Lung (tissue), 12 donors: ENCODE measurements around the gene FAM184B. TPM values are rescaled to one million over a fixed set of nuclear protein-coding genes. Genes with fewer than 3 reads are reported as not detected.
"Not testable (repeated sequence)": the region's sequence is repeated elsewhere in the genome, so short reads cannot be mapped to it uniquely, and the experiment has no call there.

Source experiments
- ATAC-seq: fragments of 200-7000 bp; cut with Tn5 transposase; one replicate; pipeline ENCODE4 v1.9.1; 2020; ENCODE audit warnings: moderate number of reproducible peaks; ENCODE audit not compliant: insufficient read depth, low FRiP score
- DNase-seq, 3 donors: peaks; one replicate each; pipeline ENCODE4 v3.0.0-alpha.2; 2013 to 2017
- H3K27ac ChIP-seq, 2 donors: one replicate each; pipeline ENCODE4 v1.5.1; 2013; ENCODE audit warnings: mild to moderate bottlenecking in 2 of 2, moderate library complexity in 2 of 2, control low read depth in 1 of 2, inconsistent platforms in 1 of 2, low read depth in 1 of 2, low read length in 1 of 2
- H3K27me3 ChIP-seq, 3 donors: one replicate each; pipeline ENCODE4 v1.5.1; 2013; ENCODE audit warnings: low read length in 2 of 3; ENCODE audit not compliant: control insufficient read depth in 3 of 3, insufficient read depth in 3 of 3
- H3K36me3 ChIP-seq, 4 donors: one replicate each; pipeline ENCODE4 v1.5.1; 2013; ENCODE audit warnings: low read length in 4 of 4, mild to moderate bottlenecking in 1 of 4, moderate library complexity in 1 of 4; ENCODE audit not compliant: control insufficient read depth in 4 of 4, insufficient read depth in 4 of 4
- H3K4me1 ChIP-seq, 5 donors: one replicate each; pipeline ENCODE4 v1.5.1; 2013; ENCODE audit warnings: low read length in 5 of 5, mild to moderate bottlenecking in 2 of 5, moderate library complexity in 1 of 5; ENCODE audit not compliant: control insufficient read depth in 5 of 5, insufficient read depth in 5 of 5
- H3K4me3 ChIP-seq: one replicate; pipeline ENCODE4 v1.5.1; 2013; ENCODE audit warnings: mild to moderate bottlenecking, control low read depth, moderate library complexity
- H3K9ac ChIP-seq, 2 donors: one replicate each; pipeline ENCODE4 v1.5.1; 2013; ENCODE audit warnings: low read length in 2 of 2, control low read depth in 1 of 2; ENCODE audit not compliant: insufficient read depth in 1 of 2
- H3K9me3 ChIP-seq, 4 donors: one replicate each; pipeline ENCODE4 v1.5.1; 2013; ENCODE audit warnings: low read length in 3 of 4, mild to moderate bottlenecking in 1 of 4, moderate library complexity in 1 of 4; ENCODE audit not compliant: control insufficient read depth in 4 of 4, insufficient read depth in 3 of 4
- WGBS, 2 donors: extraction: QIAGEN DNeasy Blood & Tissue Kit; methylation state at CpG; one replicate each; pipeline ENCODE4 v1.1.7; 2013; 5-methylcytosine and 5-hydroxymethylcytosine counted together
- polyA plus RNA-seq, 2 donors: library from polyadenylated mRNA; stranded (reverse); fragments of 200-250 nt; gene quantifications; one replicate each; pipeline ENCODE4 v1.2.1, GENCODE V29; 2013
- total RNA-seq, 2 donors: library from RNA; depleted of rRNA in 1 of 2; stranded (reverse); fragments of >200 nt in 1 of 2; gene quantifications; one replicate each; pipeline ENCODE4 v1.2.1, GENCODE V29; 2014 to 2021
- TF ChIP-seq, protein P1 (sequence below): IDR thresholded peaks from 2 replicates; pipeline ENCODE4 v1.5.1; 2012; ENCODE audit warnings: mild to moderate bottlenecking; ENCODE audit errors: control extremely low read depth, extremely low read depth
- donor health status: control.
- donor health status: control.
- donor health status: Bipolar disorder and iron deficiency.
- donor health status: healthy.
- donor health status: DM: yes; HTN: yes; CAD: no.

The FAM184B gene
- total and polyA plus RNA-seq, 4 donors: 0.06 to 0.18 (median 0.09) TPM

DNA sequence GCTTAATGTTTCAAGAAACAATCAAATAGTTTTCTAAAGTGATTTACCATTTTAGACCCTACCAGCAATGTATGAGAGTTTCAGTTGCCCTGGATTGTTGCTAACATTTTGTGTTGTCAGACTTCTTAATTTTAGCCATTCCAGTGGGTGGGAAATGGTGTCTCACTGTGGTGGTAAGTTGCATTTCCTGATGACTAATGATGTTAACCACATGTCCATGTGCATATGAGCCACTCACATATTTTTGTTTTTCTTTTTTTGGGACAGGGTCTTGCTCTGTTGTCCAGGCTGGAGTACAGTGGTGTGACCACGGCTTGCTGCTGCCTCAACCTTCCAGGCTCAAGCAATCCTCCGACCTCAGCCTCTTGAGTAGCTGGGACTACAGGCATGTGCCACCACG, 118.7 kb downstream of the FAM184B start:
- Histone ChIP-seq H3K4me1 (no peaks in the 10 kb centered on the region), H3K36me3 (no peaks in the 10 kb centered on the region), H3K27ac (no peak overlapping the region), H3K9ac (no peak overlapping the region), H3K27me3 (no peaks in the 10 kb centered on the region), H3K9me3 (no peaks in the 10 kb centered on the region), H3K4me3 (no peak overlapping the region)
- TF ChIP-seq, protein P1, sequence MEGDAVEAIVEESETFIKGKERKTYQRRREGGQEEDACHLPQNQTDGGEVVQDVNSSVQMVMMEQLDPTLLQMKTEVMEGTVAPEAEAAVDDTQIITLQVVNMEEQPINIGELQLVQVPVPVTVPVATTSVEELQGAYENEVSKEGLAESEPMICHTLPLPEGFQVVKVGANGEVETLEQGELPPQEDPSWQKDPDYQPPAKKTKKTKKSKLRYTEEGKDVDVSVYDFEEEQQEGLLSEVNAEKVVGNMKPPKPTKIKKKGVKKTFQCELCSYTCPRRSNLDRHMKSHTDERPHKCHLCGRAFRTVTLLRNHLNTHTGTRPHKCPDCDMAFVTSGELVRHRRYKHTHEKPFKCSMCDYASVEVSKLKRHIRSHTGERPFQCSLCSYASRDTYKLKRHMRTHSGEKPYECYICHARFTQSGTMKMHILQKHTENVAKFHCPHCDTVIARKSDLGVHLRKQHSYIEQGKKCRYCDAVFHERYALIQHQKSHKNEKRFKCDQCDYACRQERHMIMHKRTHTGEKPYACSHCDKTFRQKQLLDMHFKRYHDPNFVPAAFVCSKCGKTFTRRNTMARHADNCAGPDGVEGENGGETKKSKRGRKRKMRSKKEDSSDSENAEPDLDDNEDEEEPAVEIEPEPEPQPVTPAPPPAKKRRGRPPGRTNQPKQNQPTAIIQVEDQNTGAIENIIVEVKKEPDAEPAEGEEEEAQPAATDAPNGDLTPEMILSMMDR: no peak
- ATAC-seq: no peak
- 91 to 94% methylated on average over 3 of the region's 3 CpGs for WGBS, 2 donors
- no peak for DNase-seq

GRCh38 chr4:17659196-17659595, 122.2 kb downstream of the FAM184B start:
- H3K36me3 ChIP-seq, H3K9ac ChIP-seq, H3K4me1 ChIP-seq, H3K27me3 ChIP-seq, H3K27ac ChIP-seq, H3K9me3 ChIP-seq, DNase-seq, ATAC-seq, H3K4me3 ChIP-seq: not testable (repeated sequence)
- WGBS, 2 donors: 97 to 98% methylated on average over 8 of the region's 8 CpGs

GRCh38 chr4:17657849-17658248, 123.6 kb downstream of the FAM184B start:
- no peak for ATAC-seq
- Histone ChIP-seq H3K36me3 (no peaks in the 10 kb centered on the region), H3K27me3 (no peaks in the 10 kb centered on the region), H3K9ac (no peak overlapping the region), H3K4me3 (no peak overlapping the region), H3K4me1 (no peaks in the 10 kb centered on the region), H3K9me3 (no peaks in the 10 kb centered on the region), H3K27ac (no peak overlapping the region)
- DNase-seq: no peak
- WGBS, 2 donors: 79 to 92% methylated on average over 9 of the region's 9 CpGs
- TF ChIP-seq, protein P1: no peak

- 76 to 90% methylated on average over 1 of the region's 1 CpG for WGBS, 2 donors
Observed at GRCh38 chr4:17657090-17657489, 124.3 kb downstream of the FAM184B start.

More at GRCh38 chr4:17657090-17657489, 124.3 kb downstream of the FAM184B start:
- H3K36me3 ChIP-seq: no peaks in the 10 kb centered on the region
- no peak for DNase-seq
- no peak for ATAC-seq
- H3K9ac ChIP-seq: no peak overlapping the region
- H3K4me1 ChIP-seq: no peaks in the 10 kb centered on the region
- no peak overlapping the region for H3K4me3 ChIP-seq
- H3K27ac ChIP-seq: no peak overlapping the region
- TF ChIP-seq, protein P1: no peak
- no peaks in the 10 kb centered on the region for H3K27me3 ChIP-seq
- no peaks in the 10 kb centered on the region for H3K9me3 ChIP-seq
